HepG2 (cell line): ENCODE results near the gene MBD3L2B. TPM values are rescaled to one million over a fixed set of nuclear protein-coding genes. Genes with fewer than 3 reads are reported as not detected.

Experiments
- AHR ChIP-seq: IDR thresholded peaks from 2 replicates; pipeline ENCODE4 v1.6.1; 2018; ENCODE audit warnings: missing genetic modification reagents, missing compliant biosample characterization
- FOXO1 ChIP-seq: sonication (generic); formaldehyde crosslinking; IDR thresholded peaks from 2 replicates; pipeline ENCODE4 v1.4.0; 2020; ENCODE audit warnings: missing genetic modification reagents
- GFI1 ChIP-seq: sonication (generic); formaldehyde crosslinking; IDR thresholded peaks from 2 replicates; pipeline ENCODE4 v1.5.0; 2020; ENCODE audit warnings: missing genetic modification reagents, mild to moderate bottlenecking, borderline replicate concordance
- KAT8 ChIP-seq: IDR thresholded peaks from 2 replicates; pipeline ENCODE4 v1.6.1; 2016; ENCODE audit warnings: missing genetic modification reagents, missing compliant biosample characterization
- KLF11 ChIP-seq: IDR thresholded peaks from 2 replicates; pipeline ENCODE4 v1.6.1; 2016; ENCODE audit warnings: missing compliant biosample characterization
- MTA3 ChIP-seq: sonication (generic); formaldehyde crosslinking; IDR thresholded peaks from 2 replicates; pipeline ENCODE4 v1.4.0; 2020; ENCODE audit warnings: missing genetic modification reagents
- NFKBIZ ChIP-seq: IDR thresholded peaks from 2 replicates; pipeline ENCODE4 v1.6.1; 2018; ENCODE audit warnings: missing genetic modification reagents, missing compliant biosample characterization
- RFXAP ChIP-seq: sonication (generic); formaldehyde crosslinking; IDR thresholded peaks from 2 replicates; pipeline ENCODE4 v1.4.0; 2020; ENCODE audit warnings: missing genetic modification reagents, borderline replicate concordance
- TBP ChIP-seq: sonication (generic); formaldehyde crosslinking; IDR thresholded peaks from 2 replicates; pipeline ENCODE4 v1.5.0; 2020; ENCODE audit warnings: missing genetic modification reagents
- THYN1 ChIP-seq: sonication (generic); formaldehyde crosslinking; IDR thresholded peaks from 2 replicates; pipeline ENCODE4 v1.8.1; 2023; ENCODE audit warnings: low read depth, mild to moderate bottlenecking, moderate library complexity, missing genetic modification reagents, borderline replicate concordance
- ZNF224 ChIP-seq: sonication (generic); formaldehyde crosslinking; IDR thresholded peaks from 2 replicates; pipeline ENCODE4 v1.5.0; 2020; ENCODE audit warnings: mild to moderate bottlenecking, missing genetic modification reagents
- ZNF225 ChIP-seq: sonication (generic); formaldehyde crosslinking; IDR thresholded peaks from 2 replicates; pipeline ENCODE4 v1.4.0; 2020; ENCODE audit warnings: mild to moderate bottlenecking, missing genetic modification reagents
- ZNF274 ChIP-seq: sonication (generic); formaldehyde crosslinking; IDR thresholded peaks from 2 replicates; pipeline ENCODE4 v1.5.1; 2020; ENCODE audit warnings: mild to moderate bottlenecking, missing genetic modification reagents
- ZNF3 ChIP-seq: IDR thresholded peaks from 2 replicates; pipeline ENCODE4 v1.7.0; 2017; ENCODE audit warnings: inconsistent platforms
- ZNF652 ChIP-seq: IDR thresholded peaks from 2 replicates; pipeline ENCODE4 v1.6.1; 2016; ENCODE audit warnings: low read depth, borderline replicate concordance
- polyA plus RNA-seq, 8 experiments: library from polyadenylated mRNA; depleted of rRNA in 3 of 8; stranded (reverse) in 7 of 8; unstranded in 1 of 8; fragments of >200 nt; fragmentation: Illumina TruSeq in 4 of 8; extraction: Trizol in 4 of 8; gene quantifications; 2 replicates each; pipeline versions ENCODE4 v1.2.1 to v1.2.3, GENCODE V29; 2011 to 2016; ENCODE audit warnings: low read depth in 4 of 8, missing spikeins in 1 of 8, mixed read lengths in 1 of 8; ENCODE audit not compliant: insufficient read depth in 1 of 8
- total RNA-seq, 5 experiments: library from RNA; depleted of rRNA; stranded (reverse); fragments of >200 nt; fragmentation: Illumina TruSeq; extraction: Trizol; gene quantifications; 2 replicates each; pipeline ENCODE4 v1.2.3, GENCODE V29; 2016; ENCODE audit warnings: low read depth in 1 of 5
- TF ChIP-seq, protein P1 (sequence below): sonication (generic); formaldehyde crosslinking; IDR thresholded peaks from 2 replicates; pipeline ENCODE4 v1.5.0; 2020; ENCODE audit warnings: mild to moderate bottlenecking, missing genetic modification reagents
- TF ChIP-seq, protein P2 (sequence below): sonication (generic); formaldehyde crosslinking; IDR thresholded peaks from 2 replicates; pipeline ENCODE4 v1.8.0; 2022; ENCODE audit warnings: missing genetic modification reagents, mild to moderate bottlenecking, inconsistent platforms, borderline replicate concordance
- TF ChIP-seq, protein P3 (sequence below): sonication (generic); formaldehyde crosslinking; IDR thresholded peaks from 2 replicates; pipeline ENCODE4 v1.8.0; 2022; ENCODE audit warnings: mild to moderate bottlenecking, missing genetic modification reagents; ENCODE audit not compliant: insufficient replicate concordance
- TF ChIP-seq, protein P4 (sequence below): sonication (generic); formaldehyde crosslinking; IDR thresholded peaks from 2 replicates; pipeline ENCODE4; 2020; ENCODE audit warnings: missing genetic modification reagents, mild to moderate bottlenecking, borderline replicate concordance
- TF ChIP-seq, protein P5 (sequence below): sonication (generic); formaldehyde crosslinking; IDR thresholded peaks from 2 replicates; pipeline ENCODE4 v1.4.0; 2020; ENCODE audit warnings: missing genetic modification reagents, borderline replicate concordance

Gene MBD3L2B
- total and polyA plus RNA-seq, 2 of the 13 experiments (the other 11 are each of a cell fraction or from before 2014, with no cell fraction given): not detected

DNA sequence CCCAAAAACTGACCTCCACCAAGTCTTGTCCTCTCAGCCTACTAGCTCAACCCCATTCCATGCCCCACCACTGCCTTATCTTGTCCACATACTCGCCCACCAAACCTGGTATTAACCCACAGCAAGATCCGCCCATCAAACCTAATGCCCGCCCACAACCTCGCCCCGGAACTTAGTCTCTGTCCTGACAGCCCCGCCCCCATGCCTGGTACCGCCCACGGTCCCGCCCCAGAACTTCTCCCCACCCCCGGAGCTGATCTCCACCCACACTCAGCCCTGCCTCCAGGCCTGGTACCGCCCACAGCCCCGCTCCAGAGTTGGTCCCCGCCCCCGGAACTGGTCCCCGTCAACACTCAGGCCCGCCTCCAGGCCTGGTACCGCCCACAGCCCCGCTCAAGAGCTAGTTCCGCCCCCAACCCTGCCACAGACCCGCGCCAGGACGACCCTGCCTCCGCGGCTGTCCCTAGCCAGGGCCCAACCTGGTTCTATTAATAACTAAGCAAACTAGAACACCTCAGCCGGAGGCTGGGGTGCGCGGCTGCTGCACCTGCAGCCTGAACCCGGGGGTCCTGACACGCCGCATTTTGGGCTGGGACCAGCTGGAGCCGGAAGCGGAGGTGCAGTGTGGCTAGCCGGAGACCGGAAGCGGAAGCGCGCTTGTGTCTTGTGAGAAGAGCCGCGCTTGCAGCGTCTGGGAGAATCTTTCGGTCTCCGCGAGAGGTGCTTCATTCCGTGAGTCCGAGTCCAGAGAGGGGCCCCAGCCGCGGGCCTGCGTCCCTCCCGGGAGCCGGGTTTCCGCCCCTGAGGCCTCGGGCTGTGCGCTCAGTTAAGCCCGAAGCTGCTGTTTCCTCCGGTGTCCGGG is 48.0 kb upstream of the MBD3L2B start, which contains the start of gene ZNF557 (continued):
- TF ChIP-seq, protein P1, sequence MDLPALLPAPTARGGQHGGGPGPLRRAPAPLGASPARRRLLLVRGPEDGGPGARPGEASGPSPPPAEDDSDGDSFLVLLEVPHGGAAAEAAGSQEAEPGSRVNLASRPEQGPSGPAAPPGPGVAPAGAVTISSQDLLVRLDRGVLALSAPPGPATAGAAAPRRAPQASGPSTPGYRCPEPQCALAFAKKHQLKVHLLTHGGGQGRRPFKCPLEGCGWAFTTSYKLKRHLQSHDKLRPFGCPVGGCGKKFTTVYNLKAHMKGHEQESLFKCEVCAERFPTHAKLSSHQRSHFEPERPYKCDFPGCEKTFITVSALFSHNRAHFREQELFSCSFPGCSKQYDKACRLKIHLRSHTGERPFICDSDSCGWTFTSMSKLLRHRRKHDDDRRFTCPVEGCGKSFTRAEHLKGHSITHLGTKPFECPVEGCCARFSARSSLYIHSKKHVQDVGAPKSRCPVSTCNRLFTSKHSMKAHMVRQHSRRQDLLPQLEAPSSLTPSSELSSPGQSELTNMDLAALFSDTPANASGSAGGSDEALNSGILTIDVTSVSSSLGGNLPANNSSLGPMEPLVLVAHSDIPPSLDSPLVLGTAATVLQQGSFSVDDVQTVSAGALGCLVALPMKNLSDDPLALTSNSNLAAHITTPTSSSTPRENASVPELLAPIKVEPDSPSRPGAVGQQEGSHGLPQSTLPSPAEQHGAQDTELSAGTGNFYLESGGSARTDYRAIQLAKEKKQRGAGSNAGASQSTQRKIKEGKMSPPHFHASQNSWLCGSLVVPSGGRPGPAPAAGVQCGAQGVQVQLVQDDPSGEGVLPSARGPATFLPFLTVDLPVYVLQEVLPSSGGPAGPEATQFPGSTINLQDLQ (CRISPR knock-in tag): no peak
- TF ChIP-seq FOXO1 (CRISPR knock-in tag): no peak
- TF ChIP-seq, protein P2, sequence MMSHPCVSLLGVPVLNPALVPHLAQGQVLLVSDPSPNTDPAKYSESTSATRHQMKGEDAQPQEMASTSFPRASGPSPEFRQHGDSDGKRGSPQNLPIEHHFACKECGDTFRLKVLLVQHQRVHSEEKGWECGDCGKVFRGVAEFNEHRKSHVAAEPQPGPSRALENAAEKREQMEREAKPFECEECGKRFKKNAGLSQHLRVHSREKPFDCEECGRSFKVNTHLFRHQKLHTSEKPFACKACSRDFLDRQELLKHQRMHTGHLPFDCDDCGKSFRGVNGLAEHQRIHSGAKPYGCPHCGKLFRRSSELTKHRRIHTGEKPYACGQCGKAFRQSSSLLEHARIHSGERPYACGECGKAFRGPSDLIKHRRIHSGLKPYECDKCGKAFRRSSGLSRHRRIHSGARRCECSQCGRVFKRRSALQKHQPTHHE: peak; percentile 27; the same call in 1 of the 2 replicates
- no peak for TF ChIP-seq NFKBIZ (CRISPR knock-in tag)
- no peak for TF ChIP-seq GFI1
- TF ChIP-seq, protein P3, sequence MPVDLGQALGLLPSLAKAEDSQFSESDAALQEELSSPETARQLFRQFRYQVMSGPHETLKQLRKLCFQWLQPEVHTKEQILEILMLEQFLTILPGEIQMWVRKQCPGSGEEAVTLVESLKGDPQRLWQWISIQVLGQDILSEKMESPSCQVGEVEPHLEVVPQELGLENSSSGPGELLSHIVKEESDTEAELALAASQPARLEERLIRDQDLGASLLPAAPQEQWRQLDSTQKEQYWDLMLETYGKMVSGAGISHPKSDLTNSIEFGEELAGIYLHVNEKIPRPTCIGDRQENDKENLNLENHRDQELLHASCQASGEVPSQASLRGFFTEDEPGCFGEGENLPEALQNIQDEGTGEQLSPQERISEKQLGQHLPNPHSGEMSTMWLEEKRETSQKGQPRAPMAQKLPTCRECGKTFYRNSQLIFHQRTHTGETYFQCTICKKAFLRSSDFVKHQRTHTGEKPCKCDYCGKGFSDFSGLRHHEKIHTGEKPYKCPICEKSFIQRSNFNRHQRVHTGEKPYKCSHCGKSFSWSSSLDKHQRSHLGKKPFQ: no peak
- TF ChIP-seq ZNF652 (CRISPR knock-in tag): no peak
- TF ChIP-seq ZNF274: peak; percentile 36; the same call in 1 of the 2 replicates
- no peak for TF ChIP-seq AHR (CRISPR knock-in tag)
- no peak for TF ChIP-seq ZNF224 (CRISPR knock-in tag)
- peak; percentile 96 for TF ChIP-seq KAT8 (CRISPR knock-in tag)
- TF ChIP-seq, protein P4, sequence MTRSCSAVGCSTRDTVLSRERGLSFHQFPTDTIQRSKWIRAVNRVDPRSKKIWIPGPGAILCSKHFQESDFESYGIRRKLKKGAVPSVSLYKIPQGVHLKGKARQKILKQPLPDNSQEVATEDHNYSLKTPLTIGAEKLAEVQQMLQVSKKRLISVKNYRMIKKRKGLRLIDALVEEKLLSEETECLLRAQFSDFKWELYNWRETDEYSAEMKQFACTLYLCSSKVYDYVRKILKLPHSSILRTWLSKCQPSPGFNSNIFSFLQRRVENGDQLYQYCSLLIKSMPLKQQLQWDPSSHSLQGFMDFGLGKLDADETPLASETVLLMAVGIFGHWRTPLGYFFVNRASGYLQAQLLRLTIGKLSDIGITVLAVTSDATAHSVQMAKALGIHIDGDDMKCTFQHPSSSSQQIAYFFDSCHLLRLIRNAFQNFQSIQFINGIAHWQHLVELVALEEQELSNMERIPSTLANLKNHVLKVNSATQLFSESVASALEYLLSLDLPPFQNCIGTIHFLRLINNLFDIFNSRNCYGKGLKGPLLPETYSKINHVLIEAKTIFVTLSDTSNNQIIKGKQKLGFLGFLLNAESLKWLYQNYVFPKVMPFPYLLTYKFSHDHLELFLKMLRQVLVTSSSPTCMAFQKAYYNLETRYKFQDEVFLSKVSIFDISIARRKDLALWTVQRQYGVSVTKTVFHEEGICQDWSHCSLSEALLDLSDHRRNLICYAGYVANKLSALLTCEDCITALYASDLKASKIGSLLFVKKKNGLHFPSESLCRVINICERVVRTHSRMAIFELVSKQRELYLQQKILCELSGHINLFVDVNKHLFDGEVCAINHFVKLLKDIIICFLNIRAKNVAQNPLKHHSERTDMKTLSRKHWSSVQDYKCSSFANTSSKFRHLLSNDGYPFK (CRISPR knock-in tag): peak; percentile 81
- TF ChIP-seq TBP (CRISPR knock-in tag): peak; percentile 42; the same call in 1 of the 2 replicates
- TF ChIP-seq MTA3 (CRISPR knock-in tag): no peak
- TF ChIP-seq ZNF3 (CRISPR knock-in tag): no peak
- TF ChIP-seq, protein P5, sequence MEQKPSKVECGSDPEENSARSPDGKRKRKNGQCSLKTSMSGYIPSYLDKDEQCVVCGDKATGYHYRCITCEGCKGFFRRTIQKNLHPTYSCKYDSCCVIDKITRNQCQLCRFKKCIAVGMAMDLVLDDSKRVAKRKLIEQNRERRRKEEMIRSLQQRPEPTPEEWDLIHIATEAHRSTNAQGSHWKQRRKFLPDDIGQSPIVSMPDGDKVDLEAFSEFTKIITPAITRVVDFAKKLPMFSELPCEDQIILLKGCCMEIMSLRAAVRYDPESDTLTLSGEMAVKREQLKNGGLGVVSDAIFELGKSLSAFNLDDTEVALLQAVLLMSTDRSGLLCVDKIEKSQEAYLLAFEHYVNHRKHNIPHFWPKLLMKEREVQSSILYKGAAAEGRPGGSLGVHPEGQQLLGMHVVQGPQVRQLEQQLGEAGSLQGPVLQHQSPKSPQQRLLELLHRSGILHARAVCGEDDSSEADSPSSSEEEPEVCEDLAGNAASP: no peak
- no peak for TF ChIP-seq KLF11 (CRISPR knock-in tag)
- TF ChIP-seq ZNF225 (CRISPR knock-in tag): peak; percentile 34; the same call in 1 of the 2 replicates
- TF ChIP-seq THYN1 (CRISPR knock-in tag): no peak
- no peak for TF ChIP-seq RFXAP (CRISPR knock-in tag)
